HCT116 (cell line): ENCODE measurements around the gene CDKN1C. TPM values are rescaled to one million over a fixed set of nuclear protein-coding genes. Genes with fewer than 3 reads are reported as not detected.

Experiments
- ATAC-seq: fragments of 200-7000 bp; cut with Tn5 transposase; 2 replicates; pipeline ENCODE4 v1.9.1; 2020; ENCODE audit warnings: mild to moderate bottlenecking, moderate library complexity
- BruUV-seq: library from RNA; stranded (reverse); fragments of 400-500 nt; replicated peaks from 2 replicates; lab custom pipeline; 2021; lab: Mats Ljungman, UMichigan
- CTCF ChIA-PET: fragments of 300-600 bp; sonication (Branson Sonifier 250); formaldehyde crosslinking; loops from one replicate; lab custom pipeline; 2021; ENCODE audit warnings: antibody characterized with exemption; lab: Charles Lee
- POLR2A ChIA-PET: fragments of 300-600, 350-600 bp; sonication (Branson Sonifier 250); formaldehyde crosslinking; loops from one replicate; lab custom pipeline; 2021; ENCODE audit warnings: antibody characterized with exemption; lab: Charles Lee
- RAD21 ChIA-PET, 2 experiments: fragments of 300-600 bp; sonication (Branson Sonifier 250); formaldehyde crosslinking; loops; one replicate each; lab custom pipeline; 2023; ENCODE audit warnings: low total read pairs in 2 of 2; ENCODE audit not compliant: uncharacterized antibody in 2 of 2, unreplicated experiment in 2 of 2, low non-redundant PET in 1 of 2; lab: Charles Lee
- DNase-seq: peaks from one replicate; pipeline ENCODE4 v3.0.0-alpha.2; 2010; ENCODE audit warnings: low read depth, low spot score
- H2AFZ ChIP-seq: fragments of 200-600 bp; shearing (Covaris generic), sonication (generic); 2 replicates; pipeline ENCODE4 v1.6.1; 2017; ENCODE audit warnings: low read depth, mixed run types, mixed read lengths, antibody characterized with exemption, low read length; ENCODE audit not compliant: poor library complexity, severe bottlenecking
- H3K27ac ChIP-seq: 2 replicates; pipeline ENCODE4 v1.5.1; 2012; ENCODE audit warnings: low read depth, low read length
- H3K27me3 ChIP-seq: fragments of 200-600 bp; sonication (generic); 2 replicates; pipeline ENCODE4 v1.6.1; 2016; ENCODE audit warnings: mixed run types, low read length, mixed read lengths; ENCODE audit not compliant: insufficient read depth
- H3K36me3 ChIP-seq, 2 experiments: fragments of 200-500 bp in 1 of 2; fragments of 200-600 bp in 1 of 2; sonication (Bioruptor generic) in 1 of 2; sonication (generic) in 1 of 2; 2 replicates each; pipeline versions ENCODE4 v1.5.1 to v1.6.1; 2014 to 2016; ENCODE audit warnings: low read length in 2 of 2, inconsistent platforms in 1 of 2, mixed read lengths in 1 of 2, mixed run types in 1 of 2; ENCODE audit not compliant: insufficient read depth in 2 of 2, control insufficient read depth in 1 of 2
- H3K4me1 ChIP-seq, 2 experiments: fragments of 200-600 bp in 1 of 2; sonication (generic) in 1 of 2; 2 replicates each; pipeline versions ENCODE4 v1.5.1 to v1.6.1; 2012 to 2017; ENCODE audit warnings: low read length in 2 of 2, inconsistent platforms in 1 of 2, mild to moderate bottlenecking in 1 of 2, mixed read lengths in 1 of 2, mixed run types in 1 of 2, moderate library complexity in 1 of 2; ENCODE audit not compliant: insufficient read depth in 2 of 2, control insufficient read depth in 1 of 2
- H3K4me2 ChIP-seq: fragments of 200-600 bp; sonication (generic); 2 replicates; pipeline ENCODE4 v1.6.1; 2017; ENCODE audit warnings: mixed run types, low read length, mixed read lengths
- H3K4me3 ChIP-seq, 2 experiments: fragments of 200-600 bp in 1 of 2; sonication (generic) in 1 of 2; replicated peaks in 1 of 2; 2 replicates each; pipeline ENCODE4 v1.5.1; 2011 to 2016; ENCODE audit warnings: low read length in 2 of 2, control low read depth in 1 of 2, low read depth in 1 of 2, mild to moderate bottlenecking in 1 of 2, mixed read lengths in 1 of 2, mixed run types in 1 of 2
- H3K79me2 ChIP-seq: fragments of 200-600 bp; sonication (generic); 2 replicates; pipeline ENCODE4 v1.6.1; 2017; ENCODE audit warnings: mild to moderate bottlenecking, mixed run types, low read length, moderate library complexity, mixed read lengths; ENCODE audit not compliant: insufficient read depth
- H3K9ac ChIP-seq: fragments of 200-600 bp; sonication (generic); 2 replicates; pipeline ENCODE4 v1.6.1; 2016; ENCODE audit warnings: low read length, mixed read lengths
- H3K9me2 ChIP-seq: fragments of 200-600 bp; sonication (generic), shearing (Covaris generic); 2 replicates; pipeline ENCODE4 v1.6.1; 2017; ENCODE audit warnings: mixed run types, mild to moderate bottlenecking, moderate library complexity; ENCODE audit not compliant: insufficient read depth
- H3K9me3 ChIP-seq, 2 experiments: fragments of 200-500 bp in 1 of 2; fragments of 200-600 bp in 1 of 2; sonication (Bioruptor generic) in 1 of 2; sonication (generic) in 1 of 2; 2 replicates each; pipeline ENCODE4 v1.6.1; 2014 to 2017; ENCODE audit warnings: low read length in 2 of 2, mixed read lengths in 2 of 2, inconsistent platforms in 1 of 2, low read depth in 1 of 2, mild to moderate bottlenecking in 1 of 2, mixed run types in 1 of 2, moderate library complexity in 1 of 2; ENCODE audit not compliant: control insufficient read depth in 1 of 2, insufficient read depth in 1 of 2
- H4K20me1 ChIP-seq: fragments of 200-600 bp; sonication (generic), shearing (Covaris generic); 2 replicates; pipeline ENCODE4 v1.6.1; 2017; ENCODE audit warnings: mixed run types, mild to moderate bottlenecking, moderate library complexity; ENCODE audit not compliant: insufficient read depth
- CBX3 ChIP-seq: IDR thresholded peaks from 2 replicates; pipeline ENCODE4 v1.6.1; 2012; ENCODE audit warnings: low read depth
- CEBPB ChIP-seq: IDR thresholded peaks from 2 replicates; pipeline ENCODE4 v1.6.1; 2012; ENCODE audit warnings: low read depth
- ELF1 ChIP-seq: IDR thresholded peaks from 2 replicates; pipeline ENCODE4 v1.6.1; 2012; ENCODE audit warnings: low read depth, borderline replicate concordance
- FOSL1 ChIP-seq: IDR thresholded peaks from 2 replicates; pipeline ENCODE4 v1.6.1; 2012; ENCODE audit warnings: low read depth
- POLR2A ChIP-seq: IDR thresholded peaks from 2 replicates; pipeline ENCODE4 v1.7.0; 2011; ENCODE audit warnings: borderline replicate concordance; ENCODE audit not compliant: insufficient read depth, insufficient read length; ENCODE audit errors: extremely low read depth
- POLR2AphosphoS5 ChIP-seq: IDR thresholded peaks from 2 replicates; pipeline ENCODE4 v1.6.1; 2011; ENCODE audit warnings: mild to moderate bottlenecking, low read depth, low read length, moderate library complexity
- TCF7L2 ChIP-seq: IDR thresholded peaks from 2 replicates; pipeline ENCODE4 v1.7.0; 2011; ENCODE audit warnings: borderline replicate concordance, inconsistent platforms; ENCODE audit not compliant: insufficient read depth, insufficient read length; ENCODE audit errors: extremely low read depth
- YY1 ChIP-seq: IDR thresholded peaks from 2 replicates; pipeline ENCODE4 v1.6.1; 2011; ENCODE audit warnings: low read length, low read depth, moderate library complexity, mild to moderate bottlenecking; ENCODE audit not compliant: insufficient replicate concordance; ENCODE audit errors: extremely low read depth
- ZBTB33 ChIP-seq: IDR thresholded peaks from 2 replicates; pipeline ENCODE4 v1.6.1; 2011; ENCODE audit warnings: mild to moderate bottlenecking, low read length, moderate library complexity; ENCODE audit not compliant: insufficient replicate concordance; ENCODE audit errors: extremely low read depth
- ZFX ChIP-seq: fragments of 450-650 bp; IDR thresholded peaks from 2 replicates; pipeline ENCODE4 v1.6.1; 2017
- intact Hi-C: fragments of 100-400 bp; cut with micrococcal nuclease; formaldehyde crosslinking; loops from 2 replicates; pipeline ENCODE4 v1.10.0; 2022
- total RNA-seq: library from RNA; stranded (reverse); gene quantifications from one replicate; pipeline ENCODE4 v1.2.1, GENCODE V29; 2021; ENCODE audit not compliant: unreplicated experiment

The CDKN1C gene
- total RNA-seq, 1 experiment from 2014 or later, result 24.0 TPM

GRCh38 chr11:2899080-2899783 lies 13.7 kb upstream of the CDKN1C start (continued):
- TF ChIP-seq TCF7L2 (no peak), ELF1 (no peak), CBX3 (no peak), YY1 (no peak), FOSL1 (no peak), POLR2A (no peak)

- Histone ChIP-seq H3K9me3 (no peaks in the 10 kb centered on the region), H3K27me3 (no peaks in the 10 kb centered on the region), H3K27ac (peak overlapping the region; percentile 63), H3K4me2 (peak overlapping the region; percentile 66), H3K9ac (peak overlapping the region; percentile 51), H3K4me1 (peaks cover 41 to 65% of the 10 kb centered on the region in 2 experiments), H3K4me3 (peak overlapping the region; percentile 12 to 22; a peak in 3 of 4 replicates), H3K9me2 (no peaks in the 10 kb centered on the region), H3K79me2 (no peaks in the 10 kb centered on the region), H2AFZ (no peak overlapping the region), H4K20me1 (no peaks in the 10 kb centered on the region), H3K36me3 (no peaks in the 10 kb centered on the region)
- BruUV-seq, result no TSS peak
- DNase-seq, result no peak
- ChIA-PET POLR2A (interaction anchor here (0.9 to 1.8 kb wide), 4 partner anchors 13 to 31 kb away, joined by 4 to 15 read pairs (median 5); partner anchors contain the start of genes CDKN1C and PHLDA2), CTCF (interaction anchor here (0.7 kb wide), 1 partner anchor 11 kb away, joined by 3 read pairs; no protein-coding TSS in a partner anchor), RAD21 (interaction anchor here in 1 of 2 experiments (0.5 kb wide), 1 partner anchor 8 kb away, joined by 4 read pairs; no protein-coding TSS in a partner anchor)
- intact Hi-C loops, result no loop called here
- peak; percentile 49 for ATAC-seq
- peak; percentile 31; the same call in 1 of the 2 replicates for TF ChIP-seq ZFX
- no peak for TF ChIP-seq CEBPB
- peak; percentile 44 for TF ChIP-seq POLR2A
- peak; percentile 58 for TF ChIP-seq ZBTB33
- peak; percentile 79 for TF ChIP-seq POLR2AphosphoS5
- peak; percentile 55 for TF ChIP-seq TCF7L2
- no peak for TF ChIP-seq ELF1
Observed at GRCh38 chr11:2898366-2899079, 12.9 kb upstream of the CDKN1C start.
